ENCODE data around the gene MYH14.

The MYH14 gene

DNA sequence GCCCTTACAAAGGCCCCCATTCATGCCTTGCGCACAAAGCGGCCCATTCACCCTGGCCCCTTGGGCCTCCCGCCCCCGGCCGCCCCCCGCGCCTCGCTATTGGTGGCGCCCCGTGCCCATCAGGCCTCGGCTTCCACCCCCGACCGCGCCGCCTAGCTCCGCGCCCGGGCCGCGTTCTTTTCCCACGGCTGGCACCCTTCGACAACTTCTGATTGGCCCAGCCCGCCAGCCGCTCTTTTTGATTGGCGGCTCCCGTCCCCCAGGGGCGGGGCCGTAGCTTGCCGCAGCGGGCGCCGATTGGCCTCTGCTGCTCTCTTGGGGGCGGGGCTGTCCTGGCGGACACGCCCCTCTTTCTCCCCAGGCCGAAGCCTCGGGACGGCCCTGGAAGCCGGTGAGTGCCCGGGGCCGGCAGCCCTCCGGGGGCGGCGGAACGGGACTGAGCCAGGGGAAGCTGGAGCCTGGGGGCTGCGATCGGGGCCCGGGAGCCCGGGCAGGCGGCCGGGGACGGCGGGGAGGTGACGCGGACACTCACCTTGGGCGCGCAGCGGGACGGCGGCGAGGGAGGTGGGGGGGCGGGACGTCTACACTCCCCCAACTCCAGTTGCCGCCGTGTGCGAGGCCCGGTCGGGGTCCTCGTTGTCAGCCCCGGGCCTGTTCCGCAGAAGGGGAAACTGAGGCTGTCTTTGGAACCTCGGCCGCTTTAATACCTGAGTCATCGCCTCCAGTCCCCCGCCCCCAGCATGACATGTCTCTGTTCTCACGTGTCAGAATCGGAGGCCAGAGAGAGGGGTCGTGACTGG is at the start of gene MYH14:
MYH14 (plus strand) TSS at position 342 of the 800 bp plus-strand sequence. CDS start 6,744 bp downstream, outside the sequence.
- no peak for DNase-seq (ENCODE audit: low read depth)

DNA sequence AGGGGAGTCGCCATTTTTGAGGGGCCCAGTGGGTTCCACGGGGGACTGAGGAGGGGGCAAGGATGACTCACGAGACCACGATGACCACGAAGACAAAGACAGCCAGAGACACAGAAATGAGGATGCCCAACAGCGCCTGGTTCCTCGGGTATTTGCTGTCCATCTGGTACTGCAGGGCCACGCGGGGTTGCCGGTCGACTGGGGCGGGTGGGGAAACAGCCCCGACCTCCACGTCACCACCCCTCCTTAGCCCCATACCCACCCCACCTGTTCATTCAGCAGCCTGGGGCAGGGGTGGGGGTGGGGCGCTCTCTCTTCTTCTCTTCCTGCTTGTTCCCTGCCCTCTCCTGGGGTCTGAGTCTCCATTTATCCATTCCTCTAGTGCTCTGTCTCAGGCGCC is 48.9 kb upstream of the MYH14 start:
- no peak for DNase-seq (ENCODE audit: low read depth)

DNA sequence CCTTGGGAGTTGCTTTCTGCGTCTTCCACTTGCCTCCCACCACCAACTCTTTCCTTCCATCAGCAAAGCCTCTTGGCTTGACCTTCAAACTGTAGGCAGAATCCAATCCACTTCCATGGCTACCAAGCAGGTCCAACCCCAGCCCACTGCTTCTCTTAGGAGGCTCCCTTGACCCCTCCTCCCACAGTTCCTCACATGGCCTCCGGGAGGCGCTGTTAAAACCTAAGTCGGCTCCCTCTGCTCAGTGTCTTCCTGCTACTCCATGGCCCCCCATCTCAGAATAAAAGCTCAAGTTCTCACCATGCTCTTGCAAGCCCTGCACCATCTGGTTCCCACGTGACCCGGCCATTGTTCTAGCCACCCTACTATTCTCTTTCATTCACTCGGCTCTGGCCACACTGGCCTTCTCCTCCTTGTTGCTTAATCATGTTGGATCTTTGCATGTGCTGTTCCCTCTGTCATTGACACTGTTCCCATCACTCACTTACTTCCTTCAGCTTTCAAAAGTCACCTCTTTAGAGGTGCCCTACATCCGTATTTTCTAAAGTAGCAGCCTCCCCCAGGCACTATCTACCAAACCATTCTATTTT is 47.8 kb upstream of the MYH14 start:
- no peak for DNase-seq (ENCODE audit: low read depth)

DNA sequence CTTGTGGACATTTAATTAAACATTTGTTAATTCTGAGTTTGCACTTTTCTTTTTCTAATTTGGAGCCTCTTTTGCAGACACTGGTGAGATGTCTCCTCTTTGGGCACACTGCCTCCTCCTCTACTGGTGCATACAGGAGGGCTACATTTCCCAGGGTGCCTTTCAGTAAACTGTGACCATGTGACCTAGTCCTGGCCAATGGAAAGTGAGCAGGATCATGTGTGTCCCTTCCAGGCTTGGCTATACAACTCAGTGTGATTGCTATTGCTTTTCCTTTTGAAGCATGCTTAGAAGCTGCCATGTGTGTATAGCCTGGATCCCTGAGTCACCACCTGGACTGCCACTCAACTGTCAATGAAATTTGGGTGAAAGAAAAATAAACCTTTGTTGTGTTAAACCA is 44.8 kb upstream of the MYH14 start:
- no peak for DNase-seq (ENCODE audit: low read depth)

DNA sequence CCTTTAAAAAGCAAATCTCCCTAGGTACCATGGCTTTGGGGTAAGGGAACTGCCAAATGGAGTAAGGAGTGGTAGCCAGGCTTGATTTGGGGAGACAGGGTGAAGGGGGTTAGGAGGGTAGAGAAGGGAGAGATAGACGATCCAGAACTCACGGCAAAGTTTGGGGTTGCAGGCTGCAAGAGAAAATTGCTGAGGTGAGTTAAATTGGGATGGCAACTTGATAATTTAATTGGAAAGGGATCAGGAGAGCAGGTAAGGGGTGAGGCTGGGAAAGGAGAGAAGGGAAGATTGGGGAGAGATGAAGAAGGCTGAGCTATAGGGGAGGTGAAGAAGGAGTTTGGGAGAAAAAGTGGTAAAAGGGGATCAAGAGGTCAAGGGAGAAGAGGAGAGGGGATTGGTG is 44.3 kb upstream of the MYH14 start:
- DNase-seq (ENCODE audit: low read depth), result no peak

DNA sequence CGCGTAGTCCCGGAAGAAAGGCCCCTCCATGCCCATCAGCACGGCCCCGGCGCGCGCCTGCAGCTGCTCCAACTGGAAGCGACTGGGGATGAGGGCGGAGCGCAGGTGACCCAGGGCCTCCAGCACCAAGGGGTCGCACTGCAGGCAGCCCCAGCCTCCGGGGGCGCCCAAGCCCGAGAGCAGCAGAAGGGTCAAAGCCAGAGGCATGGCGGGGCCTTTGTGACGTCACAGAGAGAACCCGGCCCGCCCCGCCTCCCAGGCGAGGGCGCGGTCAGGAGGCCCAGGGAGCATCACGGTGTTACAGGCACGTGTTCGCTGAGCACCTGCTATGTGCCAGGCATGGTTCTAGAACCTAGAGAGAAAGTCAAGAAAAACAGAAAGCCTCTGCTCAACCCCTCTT is 40.4 kb upstream of the MYH14 start, which contains the start of gene IZUMO2:
IZUMO2 (minus strand) TSS at position 294 of the 400 bp plus-strand sequence; CDS start at position 207, 87 bp downstream.
- no peak for DNase-seq (ENCODE audit: low read depth)

DNA sequence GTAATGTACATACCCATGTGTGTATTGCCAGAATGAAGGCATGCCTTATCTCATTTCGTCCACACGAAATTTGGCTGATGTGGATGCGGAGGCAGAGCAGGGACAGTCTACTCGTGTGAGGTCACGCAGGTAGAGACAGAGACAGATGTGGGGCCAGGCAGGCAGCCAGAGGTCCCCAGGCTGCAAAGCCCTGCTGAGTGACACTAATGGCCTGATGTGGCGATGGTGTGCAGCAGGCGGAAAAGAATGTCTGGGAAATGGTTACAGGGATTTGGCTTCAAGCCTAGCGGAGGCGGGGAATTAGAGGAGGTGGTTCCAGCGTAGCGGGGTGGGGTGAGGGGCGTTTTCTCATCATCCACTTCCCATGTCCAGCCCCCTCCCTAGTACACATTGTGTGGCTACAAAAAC is 36.1 kb upstream of the MYH14 start:
- no peak for DNase-seq (ENCODE audit: low read depth)

DNA sequence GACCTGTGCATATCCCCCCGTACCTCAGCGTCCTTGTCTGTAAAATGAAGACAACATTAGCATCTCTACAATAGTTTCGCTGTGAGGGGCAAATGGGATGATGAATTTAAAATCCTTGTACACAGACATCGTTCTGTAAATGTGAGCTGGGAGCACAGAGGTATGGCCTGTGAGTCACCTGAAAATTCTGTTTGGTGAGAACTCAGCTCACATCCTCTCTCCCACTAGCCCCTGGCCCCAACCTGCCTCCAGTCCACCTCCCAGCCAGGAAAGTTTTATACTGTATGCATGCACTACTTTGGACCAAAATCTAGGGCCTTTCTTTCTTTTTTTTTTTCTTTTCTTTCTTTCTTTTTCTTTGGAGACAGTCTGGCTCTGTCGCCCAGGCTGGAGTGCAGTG is 31.7 kb upstream of the MYH14 start:
- DNase-seq (ENCODE audit: low read depth), result no peak

DNA sequence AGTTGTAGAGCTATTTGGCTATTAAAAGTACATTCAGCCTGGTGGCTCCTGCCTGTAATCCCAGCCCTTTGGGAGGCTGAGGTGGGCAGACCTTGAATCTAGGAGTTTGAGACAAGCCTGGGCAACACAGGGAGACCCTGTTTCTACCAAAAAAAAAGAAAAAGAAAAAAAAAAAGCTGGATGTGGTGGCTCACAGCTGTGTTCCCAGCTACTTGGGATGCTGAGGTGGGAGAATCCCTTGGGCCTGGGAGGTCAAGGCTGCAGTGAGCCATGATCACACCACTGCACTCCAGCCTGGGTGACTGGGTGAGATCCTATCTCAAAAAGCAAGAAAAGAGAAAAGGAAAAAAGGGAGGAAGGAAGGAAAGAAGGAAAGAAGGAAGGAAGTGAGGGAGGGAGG is 30.7 kb upstream of the MYH14 start:
- no peak for DNase-seq (ENCODE audit: low read depth)

DNA sequence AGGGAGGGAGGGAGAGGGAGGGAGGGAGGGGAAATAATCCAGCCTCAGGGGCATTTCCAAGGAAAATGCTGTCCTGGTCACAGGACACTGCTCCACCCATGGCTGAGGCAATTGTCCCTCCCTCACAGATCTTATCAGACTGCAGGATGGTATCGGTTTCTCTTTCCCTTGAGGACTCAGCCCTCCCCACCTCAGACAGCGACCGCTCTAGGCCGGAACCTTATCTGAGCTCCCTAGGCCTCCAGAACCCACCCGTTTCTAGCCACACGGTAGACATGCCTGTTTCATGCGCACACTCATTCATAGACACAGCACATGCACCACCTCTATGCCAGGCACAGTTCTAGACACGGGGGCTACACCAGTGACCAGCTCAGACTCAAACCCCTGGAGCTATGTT is 30.3 kb upstream of the MYH14 start:
- no peak for DNase-seq (ENCODE audit: low read depth)

DNA sequence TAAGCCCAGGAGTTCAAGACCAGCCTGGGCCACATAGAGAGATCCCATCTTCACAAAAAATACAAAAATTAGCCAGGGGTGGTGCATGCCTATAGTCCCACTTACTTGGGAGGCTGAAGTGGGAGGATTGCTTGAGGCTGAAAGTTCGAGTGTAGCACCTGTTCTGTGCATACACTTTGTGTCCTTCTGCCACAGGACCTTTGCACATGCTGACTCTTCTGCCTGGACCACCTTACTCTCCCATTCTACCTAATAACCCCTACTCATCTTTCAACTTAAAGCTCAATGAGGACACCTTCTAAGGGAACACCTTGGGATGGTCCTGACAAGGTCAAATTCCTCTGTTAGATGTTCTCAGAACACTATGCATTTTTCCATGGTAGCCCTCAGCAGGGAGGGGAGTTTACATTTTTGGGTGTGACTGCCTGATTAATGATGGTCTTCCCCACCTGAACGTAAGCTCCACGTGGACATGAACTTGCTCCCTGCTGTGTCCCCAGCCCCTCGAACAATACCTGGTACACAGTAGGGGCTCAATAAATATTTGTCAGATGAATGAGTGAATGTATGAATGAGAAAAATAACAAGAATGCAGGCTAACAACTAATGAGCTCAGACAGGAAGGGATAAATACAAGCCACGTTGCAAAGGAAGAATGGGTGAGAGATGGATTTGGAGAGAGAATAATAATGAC is 29.2 kb upstream of the MYH14 start:
- no peak for DNase-seq (ENCODE audit: low read depth)

DNA sequence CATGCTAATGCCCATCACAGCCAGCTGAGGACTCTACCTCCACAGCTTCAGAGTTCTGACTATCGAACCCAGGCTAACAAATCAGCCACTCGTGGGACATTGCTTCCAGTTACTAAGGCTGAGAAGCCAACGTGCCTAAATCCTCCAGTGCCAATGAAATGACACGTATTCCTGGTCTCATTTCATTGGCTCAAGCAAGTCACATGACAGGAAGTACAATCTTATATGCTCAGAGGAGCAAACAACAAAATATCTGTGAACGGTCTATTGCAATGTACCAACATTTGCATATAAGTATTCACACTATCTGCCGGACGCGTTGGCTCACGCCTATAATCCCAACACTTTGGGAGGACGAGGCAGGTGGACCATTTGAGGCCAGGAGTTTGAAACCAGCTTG is 27.5 kb upstream of the MYH14 start:
- DNase-seq (ENCODE audit: low read depth), result no peak

DNA sequence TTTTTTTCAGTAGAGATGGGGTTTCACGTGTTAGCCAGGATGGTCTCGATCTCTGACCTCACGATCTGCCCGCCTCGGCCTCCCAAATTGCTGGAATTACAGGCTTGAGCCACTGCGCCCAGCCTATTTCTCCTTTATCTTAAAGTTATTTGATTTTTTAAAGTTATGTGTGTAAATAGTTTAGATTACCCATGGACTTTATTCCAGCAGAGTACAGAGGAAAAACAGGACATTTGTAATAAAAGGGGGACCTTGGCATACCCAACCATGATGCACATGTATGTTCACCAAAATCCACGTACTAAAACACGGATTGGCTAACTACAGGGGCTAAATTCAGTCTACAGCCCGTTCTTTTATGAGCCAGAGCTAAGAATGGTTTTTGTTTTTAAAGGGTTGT is 26.6 kb upstream of the MYH14 start:
- DNase-seq (ENCODE audit: low read depth), result no peak

DNA sequence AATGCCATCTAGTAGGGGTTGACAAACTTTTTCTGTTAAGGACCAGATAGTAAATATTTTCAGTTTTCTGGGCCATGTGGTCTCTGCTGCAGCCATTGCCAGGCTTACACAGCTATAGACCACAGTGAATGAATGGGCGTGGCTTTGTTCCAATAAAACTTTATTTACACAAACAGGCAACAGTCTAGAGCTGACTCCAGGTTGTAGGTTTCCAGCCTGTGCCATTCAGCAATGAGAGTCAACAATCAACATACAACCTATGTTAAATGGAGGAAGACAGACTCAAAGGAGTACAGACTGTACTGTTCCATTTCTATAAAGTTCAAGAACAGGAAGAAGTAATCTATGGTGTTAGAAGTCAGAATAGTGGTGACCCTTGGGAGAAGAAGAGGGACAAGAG is 25.1 kb upstream of the MYH14 start:
- no peak for DNase-seq (ENCODE audit: low read depth)

DNA sequence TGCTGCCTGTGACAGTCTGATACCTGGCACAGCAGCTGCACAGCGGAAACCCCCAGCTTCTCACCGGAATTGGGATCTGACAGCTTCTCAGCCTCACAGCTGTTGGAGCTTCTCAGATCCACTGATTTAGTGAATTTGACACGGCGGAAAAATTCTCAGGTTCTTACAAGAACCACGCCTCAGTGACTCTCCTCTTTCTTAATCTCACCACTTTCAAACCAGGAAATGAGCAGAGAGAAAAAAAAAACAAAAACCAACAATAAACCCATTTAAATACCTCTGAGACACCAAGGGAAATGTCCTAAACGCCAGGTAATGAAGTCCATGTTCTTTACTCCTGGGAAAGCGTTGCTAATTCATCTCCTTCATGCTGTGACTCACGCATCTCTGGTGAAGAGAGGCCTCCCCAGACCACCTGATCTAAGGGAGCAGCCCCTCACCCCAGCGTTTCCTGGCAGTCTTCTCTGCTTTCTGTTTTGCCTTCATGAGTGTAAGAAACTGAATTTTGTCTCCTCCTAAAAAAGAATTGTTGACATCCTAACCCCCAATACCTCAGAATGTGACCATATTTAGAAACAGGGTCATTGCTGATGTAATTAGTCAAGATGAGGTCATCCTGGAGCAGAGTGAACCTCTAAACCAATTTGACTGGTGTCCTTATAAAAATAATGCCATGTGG is 24.4 kb upstream of the MYH14 start:
- DNase-seq (ENCODE audit: low read depth), result no peak

DNA sequence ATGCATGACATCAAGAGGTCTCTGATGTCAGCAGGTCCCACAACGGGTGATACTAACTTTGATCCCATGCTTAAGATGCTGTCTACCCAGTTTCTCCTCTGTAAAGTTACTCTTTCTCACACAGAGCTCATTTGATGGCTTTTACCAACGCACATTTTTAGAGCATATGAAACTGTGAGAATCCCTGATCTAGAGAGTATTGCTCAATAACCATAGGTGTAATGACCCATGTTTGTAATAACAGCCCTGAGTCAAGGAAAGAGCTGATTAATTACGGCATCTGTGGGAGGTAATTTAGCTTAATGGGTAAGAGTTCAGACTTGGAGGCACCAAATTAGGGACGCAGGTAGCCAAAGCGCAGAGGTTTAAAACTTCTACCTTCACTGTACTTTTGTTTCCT is 22.3 kb upstream of the MYH14 start:
- DNase-seq (ENCODE audit: low read depth), result no peak

DNA sequence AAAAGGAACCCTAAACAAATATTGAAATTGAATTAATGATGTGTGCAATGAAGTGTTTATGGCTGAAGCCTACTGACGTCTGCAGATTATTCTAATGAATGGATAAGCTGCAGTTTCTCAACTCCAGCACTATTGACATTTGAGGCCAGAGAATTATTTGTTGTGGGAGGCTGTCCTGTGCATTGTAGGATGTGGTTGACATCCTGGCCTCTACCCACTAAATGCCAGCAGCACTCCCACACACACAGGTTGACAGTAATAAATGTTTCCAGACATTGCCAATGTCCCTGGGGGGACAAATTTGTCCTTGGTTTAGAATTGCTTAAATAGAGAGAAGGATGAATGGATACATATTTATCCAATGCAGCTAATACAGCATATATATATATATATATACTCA is 19.2 kb upstream of the MYH14 start:
- no peak for DNase-seq (ENCODE audit: low read depth)

DNA sequence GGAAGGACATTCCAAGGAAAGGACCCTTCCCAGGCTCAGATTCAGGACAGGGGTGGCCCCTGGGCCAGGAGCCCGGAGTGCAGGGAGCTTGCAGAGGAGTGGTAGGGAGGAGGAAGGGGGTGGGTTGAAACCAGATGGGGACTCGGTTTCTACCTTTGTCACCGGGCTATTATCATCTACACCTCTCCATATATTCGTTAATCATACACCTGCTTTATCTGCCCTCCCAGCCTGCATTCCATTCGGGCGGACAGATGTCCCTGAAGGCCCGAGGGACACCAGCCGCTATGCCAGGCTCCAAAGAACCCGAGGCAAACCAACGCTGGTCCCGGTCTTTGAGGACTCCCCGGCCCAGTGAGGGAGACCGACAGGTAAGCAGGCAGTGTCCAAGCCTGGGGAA is 15.5 kb upstream of the MYH14 start:
- DNase-seq (ENCODE audit: low read depth), result no peak

DNA sequence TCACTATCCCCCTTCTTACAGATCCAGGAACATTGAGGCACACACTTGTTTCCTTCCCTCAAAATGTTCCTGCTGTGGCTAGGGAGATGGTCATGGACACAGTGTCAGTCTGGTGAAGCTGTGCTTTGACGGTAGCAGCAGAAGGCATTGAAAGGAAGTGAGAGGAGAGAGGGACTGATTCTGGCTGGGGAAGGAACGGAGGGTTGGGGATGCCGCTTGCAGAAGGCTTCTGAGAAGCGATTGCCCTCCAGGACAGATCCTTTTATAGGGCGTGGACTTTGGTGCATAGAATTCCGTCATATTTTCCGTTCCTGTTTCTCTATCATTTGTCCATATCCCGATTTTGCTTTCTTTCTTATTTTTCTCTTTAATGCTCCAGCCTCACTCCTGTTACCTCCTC is 14.1 kb upstream of the MYH14 start:
- no peak for DNase-seq (ENCODE audit: low read depth)

DNA sequence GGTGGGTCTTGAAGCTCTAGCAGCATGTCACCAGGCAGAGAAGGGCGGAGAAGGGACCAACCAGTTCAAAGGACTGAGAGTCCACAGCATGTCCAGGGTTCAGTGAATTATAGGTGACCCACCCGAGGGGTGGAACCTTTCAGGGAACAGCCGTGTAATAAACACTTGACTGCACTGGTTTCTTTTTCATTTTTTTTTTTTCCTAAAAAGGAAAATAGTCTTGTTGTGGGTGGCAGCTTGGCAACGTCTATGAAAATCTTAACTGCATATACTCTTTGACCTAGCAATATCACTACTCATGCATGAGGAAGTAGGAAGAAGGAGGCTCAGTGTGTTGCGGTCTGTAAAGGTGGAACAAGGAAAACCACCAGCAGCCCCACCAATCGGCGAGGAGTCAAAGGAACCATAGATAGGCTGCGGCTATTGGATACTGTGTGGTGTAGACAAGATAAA is 13.0 kb upstream of the MYH14 start:
- no peak for DNase-seq (ENCODE audit: low read depth)

DNA sequence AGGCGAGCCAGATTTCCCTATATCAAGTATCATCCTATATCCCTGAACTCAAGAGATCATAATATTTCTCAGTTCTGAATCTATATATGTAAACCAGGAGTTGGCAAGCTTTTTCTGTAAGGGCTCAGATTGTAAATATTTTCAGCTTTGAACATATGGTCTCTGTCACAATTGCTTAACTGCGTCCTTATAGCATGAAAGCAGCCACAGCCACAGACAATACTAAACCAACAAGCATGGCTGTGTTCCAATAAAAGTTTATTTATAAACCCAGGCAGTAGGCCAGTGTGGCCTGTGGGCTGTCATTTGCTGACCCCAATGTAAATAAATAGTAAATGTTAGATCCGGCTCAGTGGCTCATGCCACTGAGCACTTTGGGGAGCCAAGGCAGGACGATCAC is 12.2 kb upstream of the MYH14 start:
- no peak for DNase-seq (ENCODE audit: low read depth)

DNA sequence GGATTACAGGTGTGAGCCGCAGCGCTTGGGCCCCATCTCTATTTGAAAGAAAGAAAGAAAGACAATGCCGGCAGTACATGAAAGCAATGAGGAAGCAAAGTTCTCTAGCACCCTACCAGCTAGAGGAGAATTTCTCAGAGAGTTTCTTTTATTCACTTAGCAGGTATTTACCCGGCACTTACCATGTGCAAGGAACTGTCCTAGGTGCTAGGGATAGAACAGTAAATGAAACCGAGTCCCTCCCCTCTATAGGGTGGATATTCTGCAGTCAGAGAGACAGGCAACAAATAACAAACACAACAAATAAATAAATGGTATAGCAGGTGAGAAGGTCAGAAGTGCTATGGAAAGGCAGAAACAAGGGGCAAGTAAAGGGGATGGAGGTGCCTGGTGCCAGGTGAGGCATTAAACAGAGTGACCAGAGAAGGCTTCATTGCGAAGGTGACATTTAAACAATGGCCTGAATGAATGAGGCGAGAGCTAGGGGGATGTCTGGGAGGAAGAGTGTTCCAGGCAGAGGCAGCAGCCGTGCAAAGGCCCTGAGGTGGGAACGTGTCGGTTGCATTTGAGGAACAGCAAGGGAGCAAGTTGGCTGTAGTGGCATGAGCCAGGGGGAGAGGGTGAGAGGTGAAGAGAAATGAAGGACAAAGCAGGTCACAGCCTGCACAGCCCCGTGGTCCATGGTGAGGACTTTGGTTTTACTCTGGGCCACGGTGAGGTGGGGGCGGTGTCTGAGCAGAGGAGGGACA is 10.8 kb upstream of the MYH14 start:
- DNase-seq (ENCODE audit: low read depth), result no peak

All from EH (cell line).